ENCODE measurements around the gene NFKBIA. TPM values are rescaled to one million over a fixed set of nuclear protein-coding genes. Genes with fewer than 3 reads are reported as not detected.

The NFKBIA gene
- total RNA-seq, 6 donors from 2014 or later = 292 to 944 (median 610) TPM

DNA sequence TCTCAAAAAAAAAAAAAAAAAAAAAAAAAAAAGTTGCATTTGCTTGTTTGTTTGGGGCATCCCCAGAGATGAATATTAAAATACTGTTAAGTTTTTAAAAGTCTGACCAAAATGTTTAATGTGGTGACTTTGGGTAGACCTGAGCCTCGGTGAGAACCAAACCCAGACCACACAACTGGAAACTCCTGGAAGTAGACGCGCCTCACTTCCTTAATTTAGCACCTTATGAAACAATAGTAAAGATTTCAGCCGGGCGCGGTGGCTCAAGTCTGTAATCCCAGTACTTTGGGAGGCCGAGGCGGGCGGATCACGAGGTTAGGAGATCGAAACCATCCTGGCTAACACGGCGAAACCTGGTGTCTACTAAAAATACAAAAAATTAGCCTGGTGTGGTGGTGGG, 9.3 kb downstream of the NFKBIA start:
- DNase-seq = no peak
- Histone ChIP-seq H3K27ac (no peak overlapping the region), H3K9me3 (no peaks in the 10 kb centered on the region), H3K27me3 (no peaks in the 10 kb centered on the region), H3K4me3 (no peak overlapping the region), H3K4me1 (peaks cover 32 to 40% (median 34%) of the 10 kb centered on the region in 4 donors), H3K36me3 (peaks cover 2 to 15% (median 4%) of the 10 kb centered on the region in 4 donors)
- TF ChIP-seq, protein P1, sequence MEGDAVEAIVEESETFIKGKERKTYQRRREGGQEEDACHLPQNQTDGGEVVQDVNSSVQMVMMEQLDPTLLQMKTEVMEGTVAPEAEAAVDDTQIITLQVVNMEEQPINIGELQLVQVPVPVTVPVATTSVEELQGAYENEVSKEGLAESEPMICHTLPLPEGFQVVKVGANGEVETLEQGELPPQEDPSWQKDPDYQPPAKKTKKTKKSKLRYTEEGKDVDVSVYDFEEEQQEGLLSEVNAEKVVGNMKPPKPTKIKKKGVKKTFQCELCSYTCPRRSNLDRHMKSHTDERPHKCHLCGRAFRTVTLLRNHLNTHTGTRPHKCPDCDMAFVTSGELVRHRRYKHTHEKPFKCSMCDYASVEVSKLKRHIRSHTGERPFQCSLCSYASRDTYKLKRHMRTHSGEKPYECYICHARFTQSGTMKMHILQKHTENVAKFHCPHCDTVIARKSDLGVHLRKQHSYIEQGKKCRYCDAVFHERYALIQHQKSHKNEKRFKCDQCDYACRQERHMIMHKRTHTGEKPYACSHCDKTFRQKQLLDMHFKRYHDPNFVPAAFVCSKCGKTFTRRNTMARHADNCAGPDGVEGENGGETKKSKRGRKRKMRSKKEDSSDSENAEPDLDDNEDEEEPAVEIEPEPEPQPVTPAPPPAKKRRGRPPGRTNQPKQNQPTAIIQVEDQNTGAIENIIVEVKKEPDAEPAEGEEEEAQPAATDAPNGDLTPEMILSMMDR (IDR thresholded peaks at IDR 0.05) = no peak
- no peak for TF ChIP-seq EP300 (IDR thresholded peaks at IDR 0.05)
- no peak for TF ChIP-seq POLR2AphosphoS5 (IDR thresholded peaks at IDR 0.05)
- TF ChIP-seq POLR2A (IDR thresholded peaks at IDR 0.05) = no peak
- ATAC-seq (ENCODE audit: low FRiP score in 2 of 2) = no peak
- 72 to 90% methylated on average over 13 of the region's 13 CpGs for WGBS, 2 donors

DNA sequence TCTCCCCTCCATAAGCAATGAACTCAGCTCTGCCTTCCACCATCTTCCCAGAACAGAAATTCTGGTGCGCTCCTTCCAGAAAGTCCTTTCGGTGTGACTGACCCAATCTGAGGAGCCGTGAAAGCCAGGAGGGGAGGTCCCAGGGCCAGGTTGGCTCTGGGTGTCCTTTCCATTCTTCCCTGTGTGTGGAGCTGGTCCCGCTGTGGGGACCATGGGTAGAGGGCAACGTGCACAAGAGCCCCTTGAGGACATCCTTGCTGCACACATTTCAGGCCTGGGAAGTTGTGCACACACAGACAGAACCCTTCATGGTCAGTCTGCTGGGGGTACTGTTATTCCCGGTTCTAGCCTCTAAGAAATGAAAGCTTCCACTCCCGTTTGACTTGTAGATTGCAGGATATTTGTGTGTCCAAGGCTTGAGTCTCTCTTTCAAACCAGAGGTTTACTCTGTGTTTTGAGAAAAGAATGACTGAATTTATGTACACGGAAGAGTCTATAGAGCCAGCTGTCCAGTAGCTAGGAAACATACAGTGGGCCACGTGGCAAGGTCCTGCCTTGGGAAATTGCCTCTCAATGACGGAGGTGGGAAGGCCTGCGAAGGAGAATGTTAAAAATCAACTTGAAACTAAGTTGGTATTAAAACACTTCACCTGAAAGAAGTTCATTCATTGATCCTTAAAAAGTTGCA, 10.1 kb downstream of the NFKBIA start:
- H3K4me3 ChIP-seq = no peak overlapping the region
- H3K27ac ChIP-seq = no peak overlapping the region
- H3K36me3 ChIP-seq = peaks cover 0 to 9% (median 0%) of the 10 kb centered on the region in 4 donors
- H3K9me3 ChIP-seq = no peaks in the 10 kb centered on the region
- no peaks in the 10 kb centered on the region for H3K27me3 ChIP-seq
- WGBS, 2 donors = 73 to 92% methylated on average over 9 to 10 of the region's 11 CpGs
- no peak for ATAC-seq (ENCODE audit: low FRiP score in 2 of 2)
- H3K4me1 ChIP-seq = peaks cover 26 to 34% (median 27%) of the 10 kb centered on the region in 4 donors
- no peak for DNase-seq
- no peak for TF ChIP-seq EP300 (IDR thresholded peaks at IDR 0.05)
- TF ChIP-seq POLR2A (IDR thresholded peaks at IDR 0.05) = no peak
- TF ChIP-seq, protein P1 (IDR thresholded peaks at IDR 0.05) = no peak
- TF ChIP-seq POLR2AphosphoS5 (IDR thresholded peaks at IDR 0.05) = no peak

GRCh38 chr14:35393826-35394225, 10.7 kb downstream of the NFKBIA start:
- H3K27ac ChIP-seq = no peak overlapping the region
- no peak for ATAC-seq (ENCODE audit: low FRiP score in 2 of 2)
- TF ChIP-seq POLR2A (IDR thresholded peaks at IDR 0.05) (no peak), POLR2AphosphoS5 (IDR thresholded peaks at IDR 0.05) (no peak), EP300 (IDR thresholded peaks at IDR 0.05) (no peak)
- TF ChIP-seq, protein P1 (IDR thresholded peaks at IDR 0.05) = no peak
- H3K27me3 ChIP-seq = no peaks in the 10 kb centered on the region
- WGBS, 2 donors = 83 to 94% methylated on average over 2 of the region's 2 CpGs
- peaks cover 0 to 6% (median 0%) of the 10 kb centered on the region in 4 donors for H3K36me3 ChIP-seq
- DNase-seq = no peak
- no peak overlapping the region for H3K4me3 ChIP-seq
- no peaks in the 10 kb centered on the region for H3K9me3 ChIP-seq
- H3K4me1 ChIP-seq = peaks cover 19 to 27% (median 20%) of the 10 kb centered on the region in 4 donors

- Histone ChIP-seq H3K9me3 (no peaks in the 10 kb centered on the region), H3K27me3 (no peaks in the 10 kb centered on the region), H3K36me3 (peaks cover 0 to 1% (median 0%) of the 10 kb centered on the region in 4 donors), H3K4me3 (no peak overlapping the region), H3K27ac (no peak overlapping the region), H3K4me1 (peaks cover 4 to 10% (median 7%) of the 10 kb centered on the region in 4 donors)
- 90 to 100% methylated on average over 1 of the region's 1 CpG for WGBS, 2 donors
- no peak for DNase-seq
- TF ChIP-seq POLR2A (IDR thresholded peaks at IDR 0.05) (no peak), POLR2AphosphoS5 (IDR thresholded peaks at IDR 0.05) (no peak), EP300 (IDR thresholded peaks at IDR 0.05) (no peak)
- TF ChIP-seq, protein P1 (IDR thresholded peaks at IDR 0.05) = no peak
- no peak for ATAC-seq (ENCODE audit: low FRiP score in 2 of 2)
These were observed 12.4 kb downstream of the NFKBIA start for GRCh38 chr14:35392103-35392502.

DNA sequence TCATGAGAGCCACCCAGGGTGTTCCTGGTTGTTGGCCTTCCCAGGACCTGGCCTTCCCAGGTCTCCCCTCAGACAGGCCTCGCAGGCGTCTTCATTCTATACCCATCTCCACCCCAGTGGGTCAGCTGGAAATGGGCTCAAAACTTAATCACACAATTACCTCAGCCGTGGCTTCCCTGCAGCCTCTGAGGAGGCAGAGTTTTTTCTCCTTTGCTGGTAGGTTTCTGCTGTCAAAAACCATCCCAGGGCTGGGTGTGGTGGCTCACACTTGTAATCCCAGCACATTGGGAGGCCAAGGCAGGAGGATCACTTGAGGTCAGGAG, 13.2 kb downstream of the NFKBIA start:
- TF ChIP-seq POLR2AphosphoS5 (IDR thresholded peaks at IDR 0.05) = no peak
- TF ChIP-seq POLR2A (IDR thresholded peaks at IDR 0.05) = no peak
- TF ChIP-seq, protein P1 (IDR thresholded peaks at IDR 0.05) = no peak
- no peak for TF ChIP-seq EP300 (IDR thresholded peaks at IDR 0.05)
- WGBS, 2 donors = 84 to 93% methylated on average over 3 of the region's 3 CpGs
- ATAC-seq (ENCODE audit: low FRiP score in 2 of 2) = no peak

More for the DNA sequence above, 13.2 kb downstream of the NFKBIA start:
- Histone ChIP-seq H3K4me1 (peaks cover 5 to 10% (median 8%) of the 10 kb centered on the region in 4 donors), H3K9me3 (no peaks in the 10 kb centered on the region), H3K4me3 (no peak overlapping the region), H3K36me3 (no peaks in the 10 kb centered on the region), H3K27me3 (no peaks in the 10 kb centered on the region), H3K27ac (peak overlapping the region in 1 of 4 donors; percentile 11)
- DNase-seq = no peak
